ENCODE data around the gene PIP5K1C. TPM values are rescaled to one million over a fixed set of nuclear protein-coding genes. Genes with fewer than 3 reads are reported as not detected.

The PIP5K1C gene
- total and polyA plus RNA-seq, 10 of the 15 experiments (the other 5 are each of a cell fraction or from before 2014, with no cell fraction given), result 0.39 to 19.6 (median 5.3) TPM

- SMC1A ChIA-PET (ENCODE audit: uncharacterized antibody, unreplicated experiment), result no interaction called here
- in situ Hi-C loops (cut with MboI) (loop anchor here (10.0 kb wide), 1 partner anchor 535 kb away; no protein-coding TSS in a partner anchor), intact Hi-C loops (cut with micrococcal nuclease; ENCODE audit: unreplicated experiment) (no loop called here)
- no peak overlapping the region for H3K4me3 ChIP-seq
- CTCF ChIA-PET, result no interaction called here
- no peak overlapping the region for H3K9ac ChIP-seq (ENCODE audit: control insufficient read depth, insufficient read depth, low read length)
- H3K4me2 ChIP-seq (ENCODE audit: control insufficient read depth, insufficient read depth), result no peak overlapping the region
- no peaks in the 10 kb centered on the region; the same call in 1 of the 2 replicates for H4K20me1 ChIP-seq (ENCODE audit: control insufficient read depth, insufficient read depth)
- H3K27me3 ChIP-seq (replicated peaks in 1 of 2; ENCODE audit: control insufficient read depth in 2 of 2, insufficient read depth in 2 of 2, low read length in 1 of 2), result no peaks in the 10 kb centered on the region
- DNase-seq (ENCODE audit: low read depth, low spot score) (no peak), ATAC-seq (no peak), FAIRE-seq (no peak)
- no peaks in the 10 kb centered on the region for H3K79me2 ChIP-seq (ENCODE audit: control insufficient read depth, insufficient read depth, low read length)
- no peak overlapping the region for H2AFZ ChIP-seq (ENCODE audit: control insufficient read depth, low read depth, low read length)
- H3K4me1 ChIP-seq (ENCODE audit: control insufficient read depth, insufficient read depth, low read length), result peaks cover 26% of the 10 kb centered on the region
- H3K36me3 ChIP-seq (ENCODE audit: control insufficient read depth in 2 of 2, insufficient read depth in 2 of 2, low read length in 1 of 2), result peaks cover 0 to 2% of the 10 kb centered on the region in 2 experiments; a peak in 2 of 4 replicates
- no TSS peak for BruUV-seq (replicated peaks)
- RAD21 ChIA-PET (ENCODE audit: unreplicated experiment), result interaction anchor here (1.0 kb wide), 1 partner anchor 15 kb away, joined by 3 read pairs; no protein-coding TSS in a partner anchor
- H3K9me3 ChIP-seq (replicated peaks; ENCODE audit: control insufficient read depth, insufficient read depth, low read length), result no peaks in the 10 kb centered on the region
- 92% methylated on average over 33 of the region's 39 CpGs for WGBS (ENCODE audit: insufficient coverage, insufficient replicate concordance, low lambda C conversion rate, missing lambda C conversion rate)
- no peak overlapping the region for H3K27ac ChIP-seq (ENCODE audit: control insufficient read depth, insufficient read depth)
- POLR2A ChIA-PET, result no interaction called here
- no peak for TF ChIP-seq CHD2 (IDR thresholded peaks at IDR 0.05; ENCODE audit: borderline replicate concordance, low read depth, low read length)
- TF ChIP-seq POU2F2 (IDR thresholded peaks at IDR 0.05; ENCODE audit: borderline replicate concordance, low read depth, low read length), result no peak
- TF ChIP-seq ZNF687 (IDR thresholded peaks at IDR 0.05), result no peak
- TF ChIP-seq MEF2A (IDR thresholded peaks at IDR 0.05; ENCODE audit: insufficient read depth, low read depth, low read length), result no peak
- no peak for TF ChIP-seq ZNF24 (IDR thresholded peaks at IDR 0.05)
- TF ChIP-seq LARP7 (IDR thresholded peaks at IDR 0.05), result no peak
- no peak for TF ChIP-seq RAD51 (IDR thresholded peaks at IDR 0.05)
- TF ChIP-seq SREBF1 (IDR thresholded peaks at IDR 0.05; ENCODE audit: low read length), result no peak
- TF ChIP-seq CUX1 (IDR thresholded peaks at IDR 0.05; ENCODE audit: insufficient replicate concordance, low read depth, low read length), result no peak
- TF ChIP-seq RAD21 (IDR thresholded peaks at IDR 0.05; ENCODE audit: insufficient read depth, low read depth, low read length), result no peak
- no peak for TF ChIP-seq EP300 (IDR thresholded peaks at IDR 0.05; ENCODE audit: borderline replicate concordance in 1 of 2, control insufficient read depth in 1 of 2, low read depth in 2 of 2, low read length in 2 of 2)
- TF ChIP-seq BHLHE40 (IDR thresholded peaks at IDR 0.05; ENCODE audit: borderline replicate concordance in 1 of 2, low read depth in 2 of 2, low read length in 1 of 2), result no peak
- no peak for TF ChIP-seq DPF2 (IDR thresholded peaks at IDR 0.05)
- TF ChIP-seq YY1 (IDR thresholded peaks at IDR 0.05; ENCODE audit: low read depth, low read length), result no peak
- TF ChIP-seq ZNF217 (IDR thresholded peaks at IDR 0.05), result no peak
These were observed 31.0 kb downstream of the PIP5K1C start for GRCh38 chr19:3669082-3669946.
